GM12892 (cell line): Measurements from ENCODE around the gene SMNDC1.

ENCODE experiments used
- POLR2A ChIP-seq: IDR thresholded peaks from 2 replicates; pipeline ENCODE4 v1.6.1; 2011; ENCODE audit warnings: low read depth, low read length, control low read depth
- TAF1 ChIP-seq: IDR thresholded peaks from 2 replicates; pipeline ENCODE4 v1.6.1; 2011; ENCODE audit warnings: low read depth, mild to moderate bottlenecking, control low read depth, low read length, borderline replicate concordance

GRCh38 chr10:110336111-110336721 lies 31.5 kb upstream of the SMNDC1 start:
- TF ChIP-seq TAF1: no peak
- no peak for TF ChIP-seq POLR2A
